A549 (cell line): ENCODE results near the gene HELLS.

Source experiments
- TF ChIP-seq, protein P1 (sequence below): fragments of >200 bp; sonication (Bioruptor Twin); formaldehyde crosslinking; IDR thresholded peaks from 3 replicates; pipeline ENCODE4 v1.5.1; 2016
- TF ChIP-seq, protein P2 (sequence below): IDR thresholded peaks from 2 replicates; pipeline ENCODE4 v1.6.1; 2012
- TF ChIP-seq, protein P3 (sequence below): fragments of 450-650 bp; IDR thresholded peaks from 2 replicates; pipeline ENCODE4 v1.6.1; 2014; ENCODE audit warnings: antibody characterized with exemption

DNA sequence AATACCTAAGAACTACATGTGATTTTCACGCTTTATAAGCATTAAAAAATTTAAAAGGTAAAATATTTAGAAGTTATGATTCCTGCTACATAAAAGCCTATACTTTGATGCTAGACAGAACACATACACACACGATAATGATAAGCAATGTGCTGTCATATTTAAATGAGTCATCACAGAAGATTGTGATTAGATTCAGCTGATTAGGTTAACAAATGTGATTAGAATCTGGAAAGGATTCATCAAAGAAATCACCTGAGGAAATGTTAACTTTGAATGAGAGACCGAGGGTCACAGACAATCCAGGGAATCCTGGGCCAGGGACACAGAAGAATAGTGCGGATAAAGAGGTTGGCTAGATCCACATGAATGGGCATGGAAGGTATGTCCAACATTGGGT is 95.9 kb downstream of the HELLS start:
- TF ChIP-seq, protein P1, sequence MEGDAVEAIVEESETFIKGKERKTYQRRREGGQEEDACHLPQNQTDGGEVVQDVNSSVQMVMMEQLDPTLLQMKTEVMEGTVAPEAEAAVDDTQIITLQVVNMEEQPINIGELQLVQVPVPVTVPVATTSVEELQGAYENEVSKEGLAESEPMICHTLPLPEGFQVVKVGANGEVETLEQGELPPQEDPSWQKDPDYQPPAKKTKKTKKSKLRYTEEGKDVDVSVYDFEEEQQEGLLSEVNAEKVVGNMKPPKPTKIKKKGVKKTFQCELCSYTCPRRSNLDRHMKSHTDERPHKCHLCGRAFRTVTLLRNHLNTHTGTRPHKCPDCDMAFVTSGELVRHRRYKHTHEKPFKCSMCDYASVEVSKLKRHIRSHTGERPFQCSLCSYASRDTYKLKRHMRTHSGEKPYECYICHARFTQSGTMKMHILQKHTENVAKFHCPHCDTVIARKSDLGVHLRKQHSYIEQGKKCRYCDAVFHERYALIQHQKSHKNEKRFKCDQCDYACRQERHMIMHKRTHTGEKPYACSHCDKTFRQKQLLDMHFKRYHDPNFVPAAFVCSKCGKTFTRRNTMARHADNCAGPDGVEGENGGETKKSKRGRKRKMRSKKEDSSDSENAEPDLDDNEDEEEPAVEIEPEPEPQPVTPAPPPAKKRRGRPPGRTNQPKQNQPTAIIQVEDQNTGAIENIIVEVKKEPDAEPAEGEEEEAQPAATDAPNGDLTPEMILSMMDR: no peak
- TF ChIP-seq, protein P2, sequence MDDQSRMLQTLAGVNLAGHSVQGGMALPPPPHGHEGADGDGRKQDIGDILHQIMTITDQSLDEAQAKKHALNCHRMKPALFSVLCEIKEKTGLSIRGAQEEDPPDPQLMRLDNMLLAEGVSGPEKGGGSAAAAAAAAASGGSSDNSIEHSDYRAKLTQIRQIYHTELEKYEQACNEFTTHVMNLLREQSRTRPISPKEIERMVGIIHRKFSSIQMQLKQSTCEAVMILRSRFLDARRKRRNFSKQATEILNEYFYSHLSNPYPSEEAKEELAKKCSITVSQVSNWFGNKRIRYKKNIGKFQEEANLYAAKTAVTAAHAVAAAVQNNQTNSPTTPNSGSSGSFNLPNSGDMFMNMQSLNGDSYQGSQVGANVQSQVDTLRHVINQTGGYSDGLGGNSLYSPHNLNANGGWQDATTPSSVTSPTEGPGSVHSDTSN: no peak
- TF ChIP-seq, protein P3, sequence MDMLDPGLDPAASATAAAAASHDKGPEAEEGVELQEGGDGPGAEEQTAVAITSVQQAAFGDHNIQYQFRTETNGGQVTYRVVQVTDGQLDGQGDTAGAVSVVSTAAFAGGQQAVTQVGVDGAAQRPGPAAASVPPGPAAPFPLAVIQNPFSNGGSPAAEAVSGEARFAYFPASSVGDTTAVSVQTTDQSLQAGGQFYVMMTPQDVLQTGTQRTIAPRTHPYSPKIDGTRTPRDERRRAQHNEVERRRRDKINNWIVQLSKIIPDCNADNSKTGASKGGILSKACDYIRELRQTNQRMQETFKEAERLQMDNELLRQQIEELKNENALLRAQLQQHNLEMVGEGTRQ: no peak
